NCI-H187 (cell line): ENCODE data around the gene SUPT6H.
A peak's percentile ranks its signal among the peaks of the same experiment; 100 is the strongest.
"Not testable (repeated sequence)": the region's sequence is repeated elsewhere in the genome, so short reads cannot be mapped to it uniquely, and the experiment has no call there.

ENCODE experiments used
- DNase-seq, 2 experiments: peaks; one replicate each; lab custom pipeline; 2025; lab: John Stamatoyannopoulos, UW

Gene SUPT6H

GRCh38 chr17:28648698-28649097, 13.3 kb upstream of the SUPT6H start:
- DNase-seq = no peak

GRCh38 chr17:28655160-28655559, 6.8 kb upstream of the SUPT6H start:
- no peak for DNase-seq

GRCh38 chr17:28657756-28658155, 4.2 kb upstream of the SUPT6H start:
- DNase-seq = no peak

GRCh38 chr17:28658342-28658741, 3.7 kb upstream of the SUPT6H start:
- DNase-seq = not testable (repeated sequence)

GRCh38 chr17:28658766-28659496, 3.1 kb upstream of the SUPT6H start:
- DNase-seq = not testable (repeated sequence)

GRCh38 chr17:28659497-28659881, 2.5 kb upstream of the SUPT6H start:
- DNase-seq = not testable (repeated sequence)

- DNase-seq = no peak
These were observed 473 bp downstream of the SUPT6H start for GRCh38 chr17:28662527-28662829.

GRCh38 chr17:28663723-28664122, 1.7 kb downstream of the SUPT6H start:
- no peak for DNase-seq

GRCh38 chr17:28665994-28666393, 4.0 kb downstream of the SUPT6H start:
- DNase-seq = no peak

- no peak for DNase-seq
These were observed 5.9 kb downstream of the SUPT6H start for GRCh38 chr17:28667870-28668269.

- DNase-seq = no peak
These were observed 7.9 kb downstream of the SUPT6H start for GRCh38 chr17:28669918-28670317.

- no peak for DNase-seq
These were observed 13.5 kb downstream of the SUPT6H start for GRCh38 chr17:28675490-28675889.

GRCh38 chr17:28675980-28676379, 14.0 kb downstream of the SUPT6H start:
- no peak for DNase-seq

- DNase-seq = no peak
These were observed 20.6 kb downstream of the SUPT6H start for GRCh38 chr17:28682655-28683054.

- DNase-seq = peak; percentile 75 to 91
These were observed 23.0 kb downstream of the SUPT6H start for GRCh38 chr17:28684963-28685362.

- DNase-seq = no peak
These were observed 23.4 kb downstream of the SUPT6H start for GRCh38 chr17:28685366-28685765.

- DNase-seq = no peak
These were observed 24.3 kb downstream of the SUPT6H start for GRCh38 chr17:28686296-28686695.

- DNase-seq = no peak
These were observed 26.5 kb downstream of the SUPT6H start for GRCh38 chr17:28688481-28688880.

GRCh38 chr17:28689011-28689410, 27.0 kb downstream of the SUPT6H start:
- no peak for DNase-seq

GRCh38 chr17:28693869-28694268, 31.9 kb downstream of the SUPT6H start:
- DNase-seq = no peak

- DNase-seq = no peak
These were observed 36.4 kb downstream of the SUPT6H start for GRCh38 chr17:28698253-28698941.

- no peak for DNase-seq
These were observed 38.3 kb downstream of the SUPT6H start for GRCh38 chr17:28700278-28700677.

- DNase-seq = no peak
These were observed 39.0 kb downstream of the SUPT6H start for GRCh38 chr17:28700830-28701492.
